GM04504 (cell line): ENCODE measurements around the gene PACRG.
A peak's percentile ranks its signal among the peaks of the same experiment; 100 is the strongest.

ENCODE experiments used
- DNase-seq: peaks from one replicate; pipeline ENCODE4 v3.0.0-alpha.2; 2012; ENCODE audit warnings: low read depth

Gene PACRG

GRCh38 chr6:163177892-163178420 is 450.2 kb downstream of the PACRG start:
- DNase-seq: no peak

GRCh38 chr6:163179061-163179460 is 451.3 kb downstream of the PACRG start:
- DNase-seq: no peak

GRCh38 chr6:163179721-163180120 is 451.9 kb downstream of the PACRG start:
- no peak for DNase-seq

GRCh38 chr6:163180874-163181541 is 453.2 kb downstream of the PACRG start:
- DNase-seq: peak; percentile 6

GRCh38 chr6:163181666-163182180 is 453.9 kb downstream of the PACRG start:
- DNase-seq: no peak

- no peak for DNase-seq
Measured at GRCh38 chr6:163182696-163183095, 454.9 kb downstream of the PACRG start.

- DNase-seq: peak; percentile 0
Measured at GRCh38 chr6:163183806-163184205, 456.0 kb downstream of the PACRG start.

GRCh38 chr6:163185744-163186143 is 458.0 kb downstream of the PACRG start:
- no peak for DNase-seq

- no peak for DNase-seq
Measured at GRCh38 chr6:163186527-163186926, 458.8 kb downstream of the PACRG start.

- DNase-seq: no peak
Measured at GRCh38 chr6:163187201-163187600, 459.4 kb downstream of the PACRG start.

- DNase-seq: no peak
Measured at GRCh38 chr6:163187606-163188005, 459.8 kb downstream of the PACRG start.

GRCh38 chr6:163188746-163189145 is 461.0 kb downstream of the PACRG start:
- DNase-seq: no peak

GRCh38 chr6:163189609-163190008 is 461.8 kb downstream of the PACRG start:
- DNase-seq: no peak

- no peak for DNase-seq
Measured at GRCh38 chr6:163190786-163191185, 463.0 kb downstream of the PACRG start.

- no peak for DNase-seq
Measured at GRCh38 chr6:163191704-163192537, 464.1 kb downstream of the PACRG start.

GRCh38 chr6:163192591-163192990 is 464.8 kb downstream of the PACRG start:
- no peak for DNase-seq

- DNase-seq: no peak
Measured at GRCh38 chr6:163193326-163193725, 465.6 kb downstream of the PACRG start.

GRCh38 chr6:163195721-163196691 is 468.2 kb downstream of the PACRG start:
- DNase-seq: no peak

GRCh38 chr6:163197839-163198238 is 470.1 kb downstream of the PACRG start:
- no peak for DNase-seq

GRCh38 chr6:163198396-163198795 is 470.6 kb downstream of the PACRG start:
- no peak for DNase-seq

GRCh38 chr6:163199371-163199770 is 471.6 kb downstream of the PACRG start:
- no peak for DNase-seq

GRCh38 chr6:163200289-163200688 is 472.5 kb downstream of the PACRG start:
- DNase-seq: no peak
